Left lung (tissue), 10 donors: ENCODE data around the gene ADAMTS2. TPM values are rescaled to one million over a fixed set of nuclear protein-coding genes. Genes with fewer than 3 reads are reported as not detected.

Experiments
- ATAC-seq: fragments of 200-7000 bp; cut with Tn5 transposase; one replicate; pipeline ENCODE4 v1.9.1; 2020; ENCODE audit warnings: moderate library complexity
- DNase-seq, 4 donors: peaks; one replicate each; pipeline ENCODE4 v3.0.0-alpha.2; 2013 to 2020
- H3K27ac ChIP-seq, 2 donors: fragments of 200-600 bp; sonication (generic) in 1 of 2; one replicate each; pipeline versions ENCODE4 v1.5.0 to v1.8.0; 2020 to 2021
- H3K27me3 ChIP-seq, 2 donors: fragments of 200-600 bp; sonication (generic) in 1 of 2; one replicate each; pipeline versions ENCODE4 v1.5.0 to v1.8.0; 2020 to 2021
- H3K36me3 ChIP-seq, 2 donors: fragments of 200-600 bp; sonication (generic) in 1 of 2; one replicate each; pipeline versions ENCODE4 v1.5.0 to v1.8.0; 2020 to 2021
- H3K4me1 ChIP-seq, 2 donors: fragments of 200-600 bp; one replicate each; pipeline ENCODE4 v1.8.0; 2021
- H3K4me3 ChIP-seq, 2 donors: fragments of 200-600 bp; sonication (generic) in 1 of 2; one replicate each; pipeline versions ENCODE4 v1.5.0 to v1.8.0; 2020 to 2021; ENCODE audit warnings: mild to moderate bottlenecking in 1 of 2
- H3K9me3 ChIP-seq, 2 donors: fragments of 200-600 bp; sonication (generic) in 1 of 2; one replicate each; pipeline versions ENCODE4 v1.5.0 to v1.8.0; 2020 to 2021
- intact Hi-C, 2 donors: fragments of 100-400 bp; cut with DNase I; formaldehyde crosslinking; loops; one replicate each; pipeline versions ENCODE4 v1.11.2 to v1.14.2; 2022
- polyA plus RNA-seq, 6 donors: library from polyadenylated mRNA; unstranded; fragments of 120-200 nt; gene quantifications; one replicate each; pipeline ENCODE4 v1.2.1, GENCODE V29; 2013; ENCODE audit not compliant: insufficient read length in 6 of 6
- total RNA-seq, 2 donors: library from RNA; stranded (reverse); fragmentation: NEBNext Ultra II Directional; extraction: Animal tissue kit (Norgen Biotek cat#: 25700); gene quantifications; one replicate each; pipeline ENCODE4 v1.2.1, GENCODE V29; 2021
- TF ChIP-seq, protein P1 (sequence below), 2 donors: fragments of 200-600 bp; sonication (generic) in 1 of 2; IDR thresholded peaks; one replicate each; pipeline versions ENCODE4 v1.5.0 to v1.8.0; 2021; ENCODE audit warnings: antibody characterized with exemption in 2 of 2
- donor health status: DM: no; HTN: yes; CAD: no.
- donor health status: DM: no; HTN: no; CAD: no.

The ADAMTS2 gene
- total and polyA plus RNA-seq, 8 donors = 27.5 to 68.2 (median 36.0) TPM

DNA sequence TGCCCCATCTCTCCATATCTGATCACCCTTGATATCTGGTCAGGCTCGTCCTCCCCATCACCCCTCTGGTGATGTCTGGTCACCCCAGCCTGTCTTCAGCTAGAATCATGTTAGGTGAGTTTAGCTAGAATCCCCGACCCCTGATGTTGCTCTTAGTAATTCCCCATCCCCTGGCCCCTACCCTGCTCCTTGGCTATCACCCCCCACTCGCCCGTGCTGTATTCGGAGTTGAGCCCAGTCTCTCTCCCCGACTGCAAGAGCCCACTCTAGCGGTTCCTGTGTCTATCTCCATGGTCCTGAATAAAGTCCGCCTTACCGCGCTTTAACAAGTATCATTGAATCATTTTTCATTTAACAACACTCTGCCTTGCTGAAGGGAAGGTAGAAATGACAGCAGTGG is 33.7 kb downstream of the ADAMTS2 start:
- DNase-seq (peak in 2 of 4 donors; percentile 10 to 21), ATAC-seq (no peak)
- TF ChIP-seq, protein P1, sequence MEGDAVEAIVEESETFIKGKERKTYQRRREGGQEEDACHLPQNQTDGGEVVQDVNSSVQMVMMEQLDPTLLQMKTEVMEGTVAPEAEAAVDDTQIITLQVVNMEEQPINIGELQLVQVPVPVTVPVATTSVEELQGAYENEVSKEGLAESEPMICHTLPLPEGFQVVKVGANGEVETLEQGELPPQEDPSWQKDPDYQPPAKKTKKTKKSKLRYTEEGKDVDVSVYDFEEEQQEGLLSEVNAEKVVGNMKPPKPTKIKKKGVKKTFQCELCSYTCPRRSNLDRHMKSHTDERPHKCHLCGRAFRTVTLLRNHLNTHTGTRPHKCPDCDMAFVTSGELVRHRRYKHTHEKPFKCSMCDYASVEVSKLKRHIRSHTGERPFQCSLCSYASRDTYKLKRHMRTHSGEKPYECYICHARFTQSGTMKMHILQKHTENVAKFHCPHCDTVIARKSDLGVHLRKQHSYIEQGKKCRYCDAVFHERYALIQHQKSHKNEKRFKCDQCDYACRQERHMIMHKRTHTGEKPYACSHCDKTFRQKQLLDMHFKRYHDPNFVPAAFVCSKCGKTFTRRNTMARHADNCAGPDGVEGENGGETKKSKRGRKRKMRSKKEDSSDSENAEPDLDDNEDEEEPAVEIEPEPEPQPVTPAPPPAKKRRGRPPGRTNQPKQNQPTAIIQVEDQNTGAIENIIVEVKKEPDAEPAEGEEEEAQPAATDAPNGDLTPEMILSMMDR (IDR thresholded peaks at IDR 0.05) = no peak
- Histone ChIP-seq H3K27ac (no peak overlapping the region), H3K9me3 (peaks cover 0 to 3% of the 10 kb centered on the region in 2 donors), H3K27me3 (peaks cover 0 to 11% of the 10 kb centered on the region in 2 donors), H3K4me3 (no peak overlapping the region), H3K36me3 (no peaks in the 10 kb centered on the region), H3K4me1 (peaks cover 0 to 3% of the 10 kb centered on the region in 2 donors)
- intact Hi-C loops = no loop called here

DNA sequence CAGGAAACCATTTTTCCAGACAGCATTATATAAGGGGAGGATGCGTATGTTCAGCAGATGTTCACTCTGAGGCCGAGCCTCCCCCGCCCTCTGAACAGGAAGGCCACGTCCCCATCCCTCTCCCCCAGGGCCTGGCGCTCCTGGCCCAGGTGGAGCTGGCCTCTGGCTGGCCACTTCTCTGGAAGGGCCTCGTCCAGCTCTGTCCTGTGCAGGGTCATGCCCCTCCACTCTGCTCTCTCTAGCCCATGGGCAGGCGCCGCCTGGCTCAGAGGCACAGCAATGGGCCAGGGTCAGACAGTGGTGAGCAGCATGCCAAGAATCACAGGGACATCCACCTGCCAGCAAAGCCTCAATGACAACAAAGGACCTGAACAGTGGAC is 34.2 kb downstream of the ADAMTS2 start:
- TF ChIP-seq, protein P1 (IDR thresholded peaks at IDR 0.05) = no peak
- Histone ChIP-seq H3K36me3 (no peaks in the 10 kb centered on the region), H3K4me1 (peaks cover 0 to 3% of the 10 kb centered on the region in 2 donors), H3K27me3 (peaks cover 0 to 6% of the 10 kb centered on the region in 2 donors), H3K9me3 (peaks cover 0 to 3% of the 10 kb centered on the region in 2 donors), H3K27ac (no peak overlapping the region), H3K4me3 (no peak overlapping the region)
- peak in 2 of 4 donors; percentile 25 to 55 for DNase-seq
- no peak for ATAC-seq
- intact Hi-C loops = no loop called here

DNA sequence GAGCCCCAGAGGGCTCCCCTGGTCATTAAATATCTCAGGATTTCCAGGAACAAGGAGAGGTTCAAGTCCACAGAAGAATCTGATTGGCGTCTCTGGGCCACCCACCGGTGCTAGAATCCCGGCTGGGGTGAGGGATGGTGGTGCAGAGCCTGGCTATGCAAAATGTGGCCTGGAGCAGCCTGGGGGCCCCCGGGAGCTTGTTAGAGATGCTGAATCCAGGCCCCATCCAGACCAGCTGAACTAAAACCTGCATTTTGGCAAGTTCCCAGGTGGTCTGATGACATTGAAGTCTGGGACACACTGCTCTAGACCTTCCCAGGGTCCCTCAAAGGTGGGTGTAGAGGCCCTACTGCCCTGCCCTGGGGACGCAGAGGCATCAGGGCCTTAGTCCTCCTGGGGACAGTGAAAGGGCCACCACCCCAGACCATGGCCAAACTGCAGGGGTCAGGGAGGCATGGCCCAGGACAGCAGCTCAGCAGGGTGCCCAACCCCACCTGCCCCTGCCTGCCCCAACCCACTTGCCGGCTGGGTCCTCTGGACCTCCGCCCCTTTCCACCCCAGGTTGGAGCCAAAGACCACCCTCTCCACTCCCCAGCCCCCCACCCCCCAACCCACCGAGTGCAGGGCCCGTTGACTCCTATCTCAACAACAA is 34.7 kb downstream of the ADAMTS2 start:
- DNase-seq (peak in 2 of 4 donors; percentile 27 to 47), ATAC-seq (no peak)
- peaks cover 0 to 3% of the 10 kb centered on the region in 2 donors for H3K4me1 ChIP-seq
- no peak overlapping the region for H3K27ac ChIP-seq
- intact Hi-C loops = no loop called here
- TF ChIP-seq, protein P1 (IDR thresholded peaks at IDR 0.05) = no peak
- no peaks in the 10 kb centered on the region for H3K36me3 ChIP-seq
- peaks cover 0 to 5% of the 10 kb centered on the region in 2 donors for H3K27me3 ChIP-seq
- H3K4me3 ChIP-seq = no peak overlapping the region
- H3K9me3 ChIP-seq = peaks cover 0 to 3% of the 10 kb centered on the region in 2 donors

DNA sequence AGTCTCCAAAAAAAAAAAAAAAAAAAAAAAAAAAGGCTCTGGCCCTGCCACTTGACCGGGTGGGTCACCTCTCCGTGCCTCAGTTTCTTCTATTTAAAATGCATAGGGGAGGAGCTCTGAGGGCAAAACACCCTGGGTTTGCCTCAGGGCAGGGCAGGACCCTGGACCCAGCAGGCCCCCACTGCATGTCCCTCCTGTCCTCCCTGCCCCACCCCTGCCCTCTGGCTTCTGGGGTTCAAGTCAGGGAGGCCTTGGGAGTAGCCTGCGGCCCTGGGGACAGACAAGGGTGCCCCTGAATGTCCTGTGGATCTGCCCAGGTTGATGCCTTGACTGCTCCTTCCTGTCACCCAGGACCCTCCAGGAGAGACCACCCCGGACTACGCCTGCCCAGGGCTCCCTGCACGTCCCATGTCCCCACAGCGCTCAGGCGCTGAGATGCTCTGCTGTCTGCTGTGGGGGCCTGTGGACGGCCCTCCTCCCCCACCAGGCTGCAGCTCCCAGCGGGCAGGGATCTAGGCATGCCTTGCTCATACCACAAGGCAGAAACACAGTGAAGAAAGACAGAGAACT is 35.4 kb downstream of the ADAMTS2 start:
- no peak overlapping the region for H3K4me3 ChIP-seq
- peaks cover 0 to 7% of the 10 kb centered on the region in 2 donors for H3K9me3 ChIP-seq
- TF ChIP-seq, protein P1 (IDR thresholded peaks at IDR 0.05) = no peak
- DNase-seq (peak in 2 of 4 donors; percentile 19 to 65), ATAC-seq (no peak)
- H3K4me1 ChIP-seq = peaks cover 0 to 3% of the 10 kb centered on the region in 2 donors
- peaks cover 0 to 5% of the 10 kb centered on the region in 2 donors for H3K27me3 ChIP-seq
- H3K36me3 ChIP-seq = no peaks in the 10 kb centered on the region
- intact Hi-C loops = no loop called here
- H3K27ac ChIP-seq = no peak overlapping the region

DNA sequence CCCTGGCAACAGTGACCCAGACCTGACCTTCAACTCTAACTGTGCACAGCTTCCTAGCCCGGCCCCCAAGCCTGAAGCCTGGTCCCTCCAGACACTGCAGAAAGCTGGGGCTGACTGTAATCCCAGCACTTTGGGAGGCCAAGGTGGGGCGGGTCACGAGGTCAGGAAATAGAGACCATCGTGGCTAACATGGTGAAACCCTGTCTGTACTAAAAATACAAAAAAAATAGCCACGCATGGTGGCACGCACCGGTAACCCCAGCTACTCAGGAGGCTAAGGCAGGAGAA is 35.9 kb downstream of the ADAMTS2 start:
- Histone ChIP-seq H3K36me3 (no peaks in the 10 kb centered on the region), H3K4me1 (no peaks in the 10 kb centered on the region), H3K9me3 (peaks cover 0 to 12% of the 10 kb centered on the region in 2 donors), H3K27ac (no peak overlapping the region), H3K27me3 (peaks cover 0 to 5% of the 10 kb centered on the region in 2 donors), H3K4me3 (no peak overlapping the region)
- DNase-seq (peak in 1 of 4 donors; percentile 34), ATAC-seq (no peak)
- TF ChIP-seq, protein P1 (IDR thresholded peaks at IDR 0.05) = no peak
- intact Hi-C loops = no loop called here
